NCI-H524 (cell line): ENCODE measurements around the gene STAC3.

Experiments
- DNase-seq, 2 experiments: peaks; one replicate each; lab custom pipeline; 2025; lab: John Stamatoyannopoulos, UW

Gene STAC3

DNA sequence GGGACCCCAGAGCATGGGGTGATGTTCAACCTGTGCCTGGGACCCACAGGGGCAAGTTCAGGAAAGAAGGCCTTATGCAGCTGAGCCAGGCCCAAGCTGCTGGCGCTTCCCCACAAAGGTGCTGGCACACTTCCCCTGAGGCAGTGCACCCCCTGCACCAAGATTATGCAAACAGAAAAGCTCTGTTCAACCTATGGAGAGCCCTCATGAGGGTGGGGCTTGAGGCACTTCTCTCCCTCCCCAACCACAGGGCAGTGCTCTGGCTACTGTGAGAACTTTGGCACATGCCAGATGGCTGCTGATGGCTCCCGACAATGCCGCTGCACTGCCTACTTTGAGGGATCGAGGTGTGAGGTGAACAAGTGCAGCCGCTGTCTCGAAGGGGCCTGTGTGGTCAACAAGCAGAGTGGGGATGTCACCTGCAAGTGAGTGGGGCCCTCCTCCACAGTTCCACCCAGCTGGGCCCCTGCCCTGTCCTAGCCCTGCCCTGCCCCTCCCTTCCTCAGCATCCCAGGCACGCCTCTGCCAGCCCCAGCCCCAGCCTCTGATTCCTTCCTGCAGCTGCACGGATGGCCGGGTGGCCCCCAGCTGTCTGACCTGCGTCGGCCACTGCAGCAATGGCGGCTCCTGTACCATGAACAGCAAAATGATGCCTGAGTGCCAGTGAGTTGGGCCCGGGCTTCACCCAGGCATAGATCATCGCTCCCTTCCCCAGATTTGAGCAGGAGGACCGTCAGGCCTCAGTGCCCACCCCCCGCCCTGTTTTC lies 39.9 kb downstream of the STAC3 start:
- DNase-seq, result peak in 1 of 2 experiments; percentile 47

DNA sequence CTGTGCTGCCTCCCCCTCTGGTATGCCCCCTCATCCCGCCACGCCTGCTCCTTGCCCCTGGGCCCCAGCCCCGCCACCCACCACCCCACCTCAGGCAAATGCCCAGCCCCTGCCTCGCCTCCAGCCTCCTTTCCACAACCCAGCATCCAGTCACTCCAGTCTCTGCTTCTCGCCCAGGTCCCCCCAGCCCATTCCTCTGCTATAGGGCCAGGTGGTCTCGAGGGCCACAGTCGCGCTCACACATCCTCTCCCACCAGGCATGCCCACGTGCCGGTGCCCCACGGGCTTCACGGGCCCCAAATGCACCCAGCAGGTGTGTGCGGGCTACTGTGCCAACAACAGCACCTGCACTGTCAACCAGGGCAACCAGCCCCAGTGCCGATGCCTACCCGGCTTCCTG lies 40.5 kb downstream of the STAC3 start:
- DNase-seq, result no peak

DNA sequence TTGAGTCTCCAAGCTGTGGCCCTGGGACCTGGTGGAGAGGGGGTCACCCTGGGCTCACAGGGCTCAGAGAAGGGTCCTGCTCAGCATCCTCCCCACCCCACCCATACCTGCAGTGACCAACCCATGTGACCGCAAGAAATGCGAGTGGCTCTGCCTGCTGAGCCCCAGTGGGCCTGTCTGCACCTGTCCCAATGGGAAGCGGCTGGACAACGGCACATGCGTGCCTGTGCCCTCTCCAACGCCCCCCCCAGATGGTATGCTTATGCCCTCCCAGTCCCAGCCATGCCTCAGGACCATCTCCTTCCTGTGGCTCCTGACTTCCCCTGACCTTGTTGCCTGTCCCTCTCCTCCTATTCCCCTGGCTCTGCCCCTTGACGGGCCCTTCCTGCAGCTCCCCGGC lies 41.1 kb downstream of the STAC3 start:
- no peak for DNase-seq

DNA sequence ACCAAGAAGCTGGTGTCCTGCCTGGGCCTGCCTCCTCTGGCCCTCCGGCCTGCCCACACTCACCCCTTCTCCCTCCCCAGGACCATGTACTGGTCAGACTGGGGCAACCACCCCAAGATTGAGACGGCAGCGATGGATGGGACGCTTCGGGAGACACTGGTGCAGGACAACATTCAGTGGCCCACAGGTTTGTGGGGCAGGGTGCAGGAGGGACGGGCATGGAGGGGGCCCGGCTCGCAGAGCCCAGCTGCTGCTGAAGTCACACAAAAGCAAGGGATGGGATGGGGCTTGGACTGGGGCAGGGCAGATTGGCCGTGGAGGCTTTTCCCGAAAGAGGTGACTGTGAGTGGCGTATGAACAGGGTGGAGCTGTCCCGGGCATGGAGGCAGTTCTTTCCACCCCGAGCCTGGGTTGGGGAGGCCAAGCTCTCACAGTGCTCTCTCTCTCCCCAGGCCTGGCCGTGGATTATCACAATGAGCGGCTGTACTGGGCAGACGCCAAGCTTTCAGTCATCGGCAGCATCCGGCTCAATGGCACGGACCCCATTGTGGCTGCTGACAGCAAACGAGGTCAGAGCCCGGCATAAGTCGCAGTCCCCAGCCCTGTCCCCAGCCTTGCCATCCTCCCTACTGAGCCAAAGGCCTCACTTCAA lies 42.2 kb downstream of the STAC3 start:
- DNase-seq, result no peak

DNA sequence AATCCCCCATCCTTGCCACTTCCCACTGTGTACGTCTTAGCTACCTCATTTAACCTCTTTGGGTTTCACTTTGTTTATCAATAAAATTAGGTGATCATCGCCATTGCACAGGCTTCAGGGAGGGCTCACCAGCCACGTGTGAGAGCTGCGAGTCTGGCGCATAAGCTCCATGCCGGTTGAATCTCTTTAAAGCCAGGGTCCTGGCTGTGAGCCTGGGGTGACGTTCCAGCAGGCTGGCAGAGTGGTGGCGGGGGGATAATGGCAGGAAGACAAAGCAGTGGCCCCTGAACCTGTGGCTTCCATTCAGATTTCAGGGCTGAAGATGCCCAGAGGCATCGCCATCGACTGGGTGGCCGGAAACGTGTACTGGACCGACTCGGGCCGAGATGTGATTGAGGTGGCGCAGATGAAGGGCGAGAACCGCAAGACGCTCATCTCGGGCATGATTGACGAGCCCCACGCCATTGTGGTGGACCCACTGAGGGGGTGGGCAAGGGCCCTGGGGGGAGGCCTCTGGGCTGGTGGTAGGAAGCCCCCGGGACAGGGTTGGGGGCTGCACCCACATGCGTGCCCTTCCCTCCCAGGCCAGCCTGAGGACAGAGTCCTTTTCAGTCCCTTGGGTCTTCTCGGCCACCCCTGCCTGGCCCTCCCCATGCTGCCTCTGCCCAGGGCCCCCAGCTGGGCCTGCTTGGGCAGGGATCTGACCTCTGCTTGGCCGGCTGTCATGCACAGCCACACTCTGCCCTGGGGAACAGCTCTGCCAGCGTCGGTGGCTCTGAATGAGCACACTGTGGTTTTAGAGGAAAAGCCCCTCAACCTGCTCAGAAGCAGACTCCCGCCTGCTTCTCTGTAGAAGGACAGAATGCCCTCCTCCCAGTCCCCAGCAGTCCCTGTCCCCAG lies 43.0 kb downstream of the STAC3 start:
- no peak for DNase-seq

DNA sequence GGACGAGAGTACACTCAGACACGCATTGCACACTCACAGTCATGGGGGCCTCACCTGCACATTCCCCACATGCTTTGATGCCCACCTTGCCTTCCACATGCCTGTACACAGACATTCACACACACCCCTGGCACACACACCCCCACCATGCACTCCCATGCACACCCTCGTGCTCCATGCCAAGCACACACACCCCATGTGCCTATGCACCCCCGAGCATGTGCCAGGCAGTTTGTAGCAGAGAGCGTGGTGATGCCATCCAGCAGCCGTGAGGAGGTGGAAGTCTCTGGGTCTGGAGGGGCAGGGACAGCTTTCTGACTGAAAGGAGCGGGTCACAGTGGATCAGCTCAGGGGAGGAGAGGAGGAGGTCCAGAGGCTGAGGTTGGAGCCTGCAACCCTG lies 45.1 kb downstream of the STAC3 start:
- no peak for DNase-seq

DNA sequence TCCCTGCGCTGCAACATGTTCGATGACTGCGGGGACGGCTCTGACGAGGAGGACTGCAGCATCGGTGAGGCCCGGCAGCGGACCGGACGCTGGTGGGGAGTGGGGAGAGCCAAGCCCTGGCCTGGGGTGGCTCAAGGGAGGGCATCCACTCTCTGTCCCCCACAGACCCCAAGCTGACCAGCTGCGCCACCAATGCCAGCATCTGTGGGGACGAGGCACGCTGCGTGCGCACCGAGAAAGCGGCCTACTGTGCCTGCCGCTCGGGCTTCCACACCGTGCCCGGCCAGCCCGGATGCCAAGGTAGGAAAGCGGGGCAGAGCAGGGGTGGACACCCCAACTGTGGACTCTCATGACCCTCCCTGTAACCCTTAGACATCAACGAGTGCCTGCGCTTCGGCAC lies 45.8 kb downstream of the STAC3 start:
- no peak for DNase-seq

DNA sequence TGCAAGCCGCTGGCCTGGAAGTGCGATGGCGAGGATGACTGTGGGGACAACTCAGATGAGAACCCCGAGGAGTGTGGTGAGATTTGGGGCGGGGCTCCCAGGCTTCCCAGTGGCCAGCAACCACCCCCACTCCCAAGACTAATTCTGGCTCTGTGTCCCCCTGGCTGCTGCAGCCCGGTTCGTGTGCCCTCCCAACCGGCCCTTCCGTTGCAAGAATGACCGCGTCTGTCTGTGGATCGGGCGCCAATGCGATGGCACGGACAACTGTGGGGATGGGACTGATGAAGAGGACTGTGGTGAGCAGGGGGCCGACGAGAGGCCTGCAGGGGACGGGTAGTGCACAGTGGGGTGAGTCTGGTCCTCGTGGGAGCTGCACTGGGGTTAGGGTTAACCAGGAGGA lies 46.5 kb downstream of the STAC3 start:
- no peak for DNase-seq

DNA sequence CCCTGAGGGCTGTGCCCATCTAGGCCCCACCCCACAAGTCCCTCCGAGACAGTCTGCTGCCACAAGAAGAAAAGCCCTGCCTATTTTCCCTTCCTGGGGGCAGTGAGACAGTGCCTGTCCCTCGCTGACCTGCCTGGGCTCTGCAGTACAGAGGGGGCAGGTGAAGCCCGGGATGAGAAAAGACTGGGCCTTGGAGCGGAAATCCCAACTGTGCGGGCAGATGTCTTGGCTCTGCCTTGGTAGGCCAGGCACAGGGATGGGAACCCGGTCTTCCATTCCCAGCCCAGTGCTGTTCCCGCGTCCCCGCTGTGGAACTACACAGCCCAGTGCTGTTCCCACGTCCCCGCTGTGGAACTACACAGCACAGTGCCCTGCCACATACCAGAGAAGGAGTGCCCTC lies 47.2 kb downstream of the STAC3 start:
- no peak for DNase-seq

DNA sequence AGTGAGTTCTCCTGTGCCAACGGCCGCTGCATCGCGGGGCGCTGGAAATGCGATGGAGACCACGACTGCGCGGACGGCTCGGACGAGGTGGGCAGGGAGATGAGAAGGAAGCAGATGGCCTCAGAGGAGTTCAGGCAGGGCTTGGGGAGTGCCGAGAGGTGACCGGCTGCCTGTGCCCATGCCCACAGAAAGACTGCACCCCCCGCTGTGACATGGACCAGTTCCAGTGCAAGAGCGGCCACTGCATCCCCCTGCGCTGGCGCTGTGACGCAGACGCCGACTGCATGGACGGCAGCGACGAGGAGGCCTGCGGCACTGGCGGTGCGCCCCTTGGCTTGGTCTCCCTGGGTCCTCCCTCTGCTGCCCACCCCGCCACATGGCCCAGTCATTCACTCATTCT lies 47.8 kb downstream of the STAC3 start:
- no peak for DNase-seq

DNA sequence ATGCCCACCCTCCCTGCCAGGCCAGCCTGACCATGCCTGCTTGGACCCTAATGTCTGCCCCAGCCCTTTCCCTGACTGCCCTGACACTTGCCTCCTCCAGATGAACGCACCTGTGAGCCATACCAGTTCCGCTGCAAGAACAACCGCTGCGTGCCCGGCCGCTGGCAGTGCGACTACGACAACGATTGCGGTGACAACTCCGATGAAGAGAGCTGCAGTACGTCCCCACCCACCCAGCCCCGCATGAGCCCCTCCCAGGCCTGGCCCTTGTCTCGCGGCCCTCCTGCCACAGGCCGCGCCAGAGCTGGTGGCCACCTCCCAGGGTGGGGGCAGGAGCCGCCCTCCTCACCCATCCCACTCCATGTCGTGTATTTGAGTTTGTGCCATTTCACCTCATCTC lies 48.7 kb downstream of the STAC3 start:
- DNase-seq, result no peak

DNA sequence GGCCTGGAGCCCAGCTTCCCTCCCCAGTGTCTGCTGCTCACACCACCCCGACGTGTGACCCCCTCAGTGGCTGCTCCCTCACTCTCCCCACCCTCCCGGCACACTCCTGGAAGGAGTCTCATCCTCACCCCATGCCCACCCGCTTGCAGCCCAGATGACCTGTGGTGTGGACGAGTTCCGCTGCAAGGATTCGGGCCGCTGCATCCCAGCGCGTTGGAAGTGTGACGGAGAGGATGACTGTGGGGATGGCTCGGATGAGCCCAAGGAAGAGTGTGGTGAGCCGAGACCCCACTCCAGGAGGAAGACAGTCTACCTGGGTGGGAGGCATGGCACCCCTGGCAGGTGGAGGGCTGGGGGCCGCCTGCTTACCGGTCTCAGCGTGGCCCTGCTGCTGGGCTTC lies 49.4 kb downstream of the STAC3 start:
- DNase-seq, result no peak

DNA sequence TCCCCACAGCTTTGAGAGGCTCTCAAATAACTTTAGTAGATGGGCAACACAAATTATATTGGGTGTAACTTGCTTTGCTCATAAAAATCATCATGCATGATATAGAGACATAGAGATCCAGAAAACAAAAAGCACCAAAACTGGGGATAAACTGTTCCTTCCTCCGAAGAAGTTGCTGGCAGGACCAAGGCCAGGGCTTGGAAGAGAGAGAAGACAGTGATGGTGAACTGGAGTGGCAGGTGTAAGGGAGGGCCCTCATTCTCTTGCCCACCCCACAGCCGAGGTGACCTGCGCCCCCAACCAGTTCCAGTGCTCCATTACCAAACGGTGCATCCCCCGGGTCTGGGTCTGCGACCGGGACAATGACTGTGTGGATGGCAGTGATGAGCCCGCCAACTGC lies 49.8 kb downstream of the STAC3 start:
- DNase-seq, result no peak

DNA sequence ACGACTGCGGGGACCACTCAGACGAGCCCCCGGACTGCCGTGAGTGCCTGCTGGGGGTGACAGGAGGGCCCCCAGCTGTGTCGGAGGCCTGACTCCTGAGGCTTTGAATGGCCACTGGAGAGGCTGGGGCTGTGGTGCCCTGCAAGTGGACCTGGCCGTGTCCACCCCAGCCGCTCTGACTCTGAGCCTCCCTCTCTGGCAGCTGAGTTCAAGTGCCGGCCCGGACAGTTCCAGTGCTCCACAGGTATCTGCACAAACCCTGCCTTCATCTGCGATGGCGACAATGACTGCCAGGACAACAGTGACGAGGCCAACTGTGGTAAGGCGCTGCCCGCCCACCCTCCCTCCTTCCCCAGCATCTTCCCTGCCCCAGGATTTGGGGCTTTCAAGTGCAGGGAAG lies 50.5 kb downstream of the STAC3 start:
- no peak for DNase-seq

DNA sequence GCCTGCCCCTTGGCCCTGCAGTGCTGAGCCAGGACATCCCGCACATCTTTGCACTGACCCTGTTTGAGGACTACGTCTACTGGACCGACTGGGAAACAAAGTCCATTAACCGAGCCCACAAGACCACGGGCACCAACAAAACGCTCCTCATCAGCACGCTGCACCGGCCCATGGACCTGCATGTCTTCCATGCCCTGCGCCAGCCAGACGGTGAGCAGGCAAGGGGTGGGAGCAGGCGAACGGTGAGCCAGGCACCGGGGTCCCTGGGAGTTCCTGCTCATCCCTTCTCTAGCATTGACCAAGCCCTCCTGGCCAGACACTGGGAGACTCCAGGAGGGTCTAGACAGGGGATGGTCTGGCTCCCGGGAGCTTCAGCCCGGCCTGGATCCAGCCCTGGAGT lies 51.8 kb downstream of the STAC3 start:
- DNase-seq, result no peak

DNA sequence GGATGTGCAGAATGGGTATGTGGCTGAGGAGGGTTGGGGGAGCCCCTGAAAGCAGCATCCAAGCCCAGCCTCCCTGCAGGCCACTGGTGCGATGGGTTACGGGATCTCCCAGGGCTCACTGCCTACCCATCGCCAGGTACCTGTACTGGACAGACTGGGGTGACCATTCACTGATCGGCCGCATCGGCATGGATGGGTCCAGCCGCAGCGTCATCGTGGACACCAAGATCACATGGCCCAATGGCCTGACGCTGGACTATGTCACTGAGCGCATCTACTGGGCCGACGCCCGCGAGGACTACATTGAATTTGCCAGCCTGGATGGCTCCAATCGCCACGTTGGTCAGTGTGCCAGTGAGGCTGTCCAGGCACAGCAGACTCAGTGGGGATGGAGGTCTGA lies 52.7 kb downstream of the STAC3 start:
- no peak for DNase-seq

DNA sequence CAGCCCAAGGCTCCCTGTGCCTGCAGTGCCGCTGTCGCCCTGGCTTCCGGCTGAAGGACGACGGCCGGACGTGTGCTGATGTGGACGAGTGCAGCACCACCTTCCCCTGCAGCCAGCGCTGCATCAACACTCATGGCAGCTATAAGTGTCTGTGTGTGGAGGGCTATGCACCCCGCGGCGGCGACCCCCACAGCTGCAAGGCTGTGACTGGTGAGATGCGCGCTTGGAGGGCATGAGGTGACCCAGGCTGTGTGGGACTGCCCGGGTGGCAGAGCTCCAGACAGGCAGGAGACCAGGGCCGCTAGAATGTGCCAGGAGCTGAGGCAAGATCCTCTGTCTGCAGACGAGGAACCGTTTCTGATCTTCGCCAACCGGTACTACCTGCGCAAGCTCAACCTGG lies 54.0 kb downstream of the STAC3 start:
- DNase-seq, result no peak

DNA sequence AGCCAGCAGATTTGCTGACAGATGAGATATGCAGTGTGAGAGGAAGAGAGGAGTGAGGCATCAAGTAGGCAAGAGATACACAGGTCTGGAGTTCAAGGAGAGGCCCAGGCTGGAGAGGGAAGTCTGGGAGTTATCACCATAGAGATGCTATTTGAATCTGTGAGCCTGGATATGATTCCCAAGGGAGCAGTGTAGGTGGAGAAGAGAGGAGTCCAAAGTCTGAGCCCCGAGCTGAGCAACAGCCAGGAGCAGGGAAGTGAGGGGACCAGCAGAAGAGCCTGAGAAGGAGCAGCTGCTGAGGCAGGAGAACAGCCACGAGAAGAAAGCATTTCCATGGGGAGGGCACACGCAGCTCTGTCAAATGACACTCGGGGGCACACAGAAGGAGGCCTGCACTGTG lies 54.5 kb downstream of the STAC3 start:
- no peak for DNase-seq

DNA sequence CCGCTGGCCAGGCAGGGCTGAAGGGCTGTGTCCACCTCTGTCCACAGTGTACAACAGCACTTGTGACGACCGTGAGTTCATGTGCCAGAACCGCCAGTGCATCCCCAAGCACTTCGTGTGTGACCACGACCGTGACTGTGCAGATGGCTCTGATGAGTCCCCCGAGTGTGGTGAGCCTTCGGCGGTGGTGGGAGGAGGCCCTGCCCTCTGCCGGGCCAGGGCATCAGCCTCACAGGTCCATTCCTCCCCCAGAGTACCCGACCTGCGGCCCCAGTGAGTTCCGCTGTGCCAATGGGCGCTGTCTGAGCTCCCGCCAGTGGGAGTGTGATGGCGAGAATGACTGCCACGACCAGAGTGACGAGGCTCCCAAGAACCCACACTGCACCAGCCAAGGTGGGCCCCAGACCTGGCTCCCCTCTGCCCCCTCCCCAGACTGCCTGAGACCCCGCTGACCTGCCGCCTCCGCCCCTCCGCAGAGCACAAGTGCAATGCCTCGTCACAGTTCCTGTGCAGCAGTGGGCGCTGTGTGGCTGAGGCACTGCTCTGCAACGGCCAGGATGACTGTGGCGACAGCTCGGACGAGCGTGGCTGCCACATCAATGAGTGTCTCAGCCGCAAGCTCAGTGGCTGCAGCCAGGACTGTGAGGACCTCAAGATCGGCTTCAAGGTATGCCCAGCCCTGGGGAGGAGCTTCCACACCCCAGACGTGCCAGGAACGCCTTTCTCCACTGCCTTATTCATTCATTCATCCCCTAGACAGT lies 55.2 kb downstream of the STAC3 start:
- no peak for DNase-seq

DNA sequence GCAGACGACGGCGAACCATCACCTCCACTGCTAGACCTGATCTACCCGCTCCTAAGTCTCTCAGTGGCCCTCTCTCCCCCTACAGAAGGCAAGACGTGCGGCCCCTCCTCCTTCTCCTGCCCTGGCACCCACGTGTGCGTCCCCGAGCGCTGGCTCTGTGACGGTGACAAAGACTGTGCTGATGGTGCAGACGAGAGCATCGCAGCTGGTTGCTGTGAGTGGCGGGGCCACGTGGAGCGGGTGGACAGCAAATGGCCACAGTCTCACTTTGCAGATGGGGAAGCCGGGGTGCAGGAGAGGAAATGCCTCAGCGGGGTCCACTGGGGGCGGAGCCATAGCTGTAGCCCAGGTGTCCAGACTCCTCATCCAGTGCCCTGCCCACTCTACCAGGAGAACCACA lies 55.8 kb downstream of the STAC3 start:
- DNase-seq, result no peak

DNA sequence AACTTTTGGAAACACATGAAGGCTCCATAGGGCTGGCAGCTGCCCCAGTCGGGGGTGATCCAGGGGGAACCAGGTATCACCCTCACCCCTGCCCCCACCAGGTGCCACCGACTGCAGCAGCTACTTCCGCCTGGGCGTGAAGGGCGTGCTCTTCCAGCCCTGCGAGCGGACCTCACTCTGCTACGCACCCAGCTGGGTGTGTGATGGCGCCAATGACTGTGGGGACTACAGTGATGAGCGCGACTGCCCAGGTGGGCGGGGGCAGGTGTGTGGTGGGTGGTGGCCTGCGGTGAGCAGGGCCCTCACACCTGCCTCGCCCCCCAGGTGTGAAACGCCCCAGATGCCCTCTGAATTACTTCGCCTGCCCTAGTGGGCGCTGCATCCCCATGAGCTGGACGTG lies 56.7 kb downstream of the STAC3 start:
- DNase-seq, result no peak

DNA sequence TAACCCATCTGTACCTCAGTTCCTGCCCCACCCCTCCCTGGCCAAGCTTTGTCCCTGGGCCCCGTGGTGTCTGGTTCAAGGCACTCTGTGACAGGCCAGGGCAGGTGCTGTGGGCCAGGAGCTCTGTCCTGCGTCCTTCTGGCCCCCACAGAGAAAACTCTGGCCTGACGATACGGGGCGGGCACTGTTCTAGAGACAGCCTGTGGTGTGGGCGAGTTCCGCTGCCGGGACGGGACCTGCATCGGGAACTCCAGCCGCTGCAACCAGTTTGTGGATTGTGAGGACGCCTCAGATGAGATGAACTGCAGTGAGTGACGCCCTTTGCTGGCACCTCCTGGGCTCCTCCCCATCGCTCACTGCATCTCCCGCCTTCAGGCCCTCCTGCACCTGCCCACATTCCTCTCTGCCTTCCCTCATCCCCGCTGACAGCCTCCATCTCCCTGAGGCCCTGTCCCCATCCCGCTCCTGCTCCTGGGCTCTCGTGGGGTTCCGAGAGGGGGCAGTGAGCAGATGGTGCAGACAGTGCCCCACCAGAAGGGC lies 57.2 kb downstream of the STAC3 start:
- no peak for DNase-seq
